Fibroblast of lung (primary cell): ENCODE results near the gene BBLN. TPM values are rescaled to one million over a fixed set of nuclear protein-coding genes. Genes with fewer than 3 reads are reported as not detected.

Experiments
- DNase-seq, 2 donors: peaks; one replicate each; pipeline versions ENCODE4 v3.0.0 to v3.0.0-alpha.2; 2010; ENCODE audit warnings: low read depth in 2 of 2
- H2AFZ ChIP-seq: 2 replicates; pipeline ENCODE4 v1.5.1; 2012; ENCODE audit warnings: low read length, control low read depth, inconsistent platforms
- H3K27ac ChIP-seq: 2 replicates; pipeline ENCODE4 v1.5.1; 2011; ENCODE audit warnings: low read length, control low read depth; ENCODE audit not compliant: insufficient read depth
- H3K27me3 ChIP-seq: 2 replicates; pipeline ENCODE4 v1.5.1; 2011; ENCODE audit warnings: mild to moderate bottlenecking, low read length; ENCODE audit not compliant: control insufficient read depth, insufficient read depth
- H3K36me3 ChIP-seq: 2 replicates; pipeline ENCODE4 v1.5.1; 2011; ENCODE audit warnings: low read length; ENCODE audit not compliant: control insufficient read depth, insufficient read depth
- H3K4me1 ChIP-seq: 2 replicates; pipeline ENCODE4 v1.5.1; 2011; ENCODE audit warnings: low read length; ENCODE audit not compliant: control insufficient read depth, insufficient read depth; ENCODE audit errors: extremely low read depth
- H3K4me2 ChIP-seq: 2 replicates; pipeline ENCODE4 v1.5.1; 2011; ENCODE audit warnings: low read length, control low read depth; ENCODE audit not compliant: insufficient read depth; ENCODE audit errors: extremely low read depth
- H3K4me3 ChIP-seq, 4 experiments: fragments of 200-600 bp in 1 of 4; sonication (generic) in 1 of 4; replicated peaks in 1 of 4; 2 replicates each; pipeline ENCODE4 v1.5.1; 2011 to 2016; ENCODE audit warnings: low read length in 4 of 4, low read depth in 3 of 4, mild to moderate bottlenecking in 3 of 4, control low read depth in 2 of 4, inconsistent platforms in 1 of 4, mixed read lengths in 1 of 4; ENCODE audit not compliant: insufficient read depth in 1 of 4; ENCODE audit errors: control extremely low read depth in 1 of 4
- H3K79me2 ChIP-seq: 2 replicates; pipeline ENCODE4 v1.5.1; 2012; ENCODE audit warnings: mild to moderate bottlenecking, low read length, inconsistent platforms; ENCODE audit not compliant: control insufficient read depth, insufficient read depth
- H3K9ac ChIP-seq: 2 replicates; pipeline ENCODE4 v1.5.1; 2011; ENCODE audit warnings: mild to moderate bottlenecking, low read length, control low read depth; ENCODE audit not compliant: insufficient read depth
- H3K9me3 ChIP-seq: 2 replicates; pipeline ENCODE4 v1.5.1; 2012; ENCODE audit warnings: low read depth, low read length; ENCODE audit not compliant: control insufficient read depth, insufficient read depth
- H4K20me1 ChIP-seq: 2 replicates; pipeline ENCODE4 v1.5.1; 2011; ENCODE audit warnings: low read length; ENCODE audit not compliant: control insufficient read depth, insufficient read depth; ENCODE audit errors: extremely low read depth
- EZH2 ChIP-seq: IDR thresholded peaks from 2 replicates; pipeline ENCODE4 v1.5.1; 2012; ENCODE audit warnings: low read length, control low read depth, mild to moderate bottlenecking; ENCODE audit errors: missing control alignments
- polyA plus RNA-seq, 2 donors: library from polyadenylated mRNA; depleted of rRNA in 1 of 2; stranded (reverse) in 1 of 2; unstranded in 1 of 2; fragments of >200 nt; gene quantifications; 2 replicates each; pipeline ENCODE4 v1.2.1, GENCODE V29; 2011 to 2012; ENCODE audit warnings: missing spikeins in 1 of 2
- total RNA-seq: library from RNA; depleted of rRNA; stranded (reverse); fragments of >200 nt; gene quantifications from 2 replicates; pipeline ENCODE4 v1.2.1, GENCODE V29; 2014
- TF ChIP-seq, protein P1 (sequence below), 2 donors: IDR thresholded peaks in 1 of 2; conservative IDR thresholded peaks in 1 of 2; 1 replicate in 1 of 2; 2 replicates in 1 of 2; pipeline ENCODE4 v1.5.1; 2011 to 2012; ENCODE audit warnings: low read length in 2 of 2, control low read depth in 1 of 2, inconsistent platforms in 1 of 2, low read depth in 1 of 2, mild to moderate bottlenecking in 1 of 2

The BBLN gene
- total and polyA plus RNA-seq, 2 donors (not counting 1 experiment from before 2014, with no cell fraction given), result 23.8 to 29.4 TPM

DNA sequence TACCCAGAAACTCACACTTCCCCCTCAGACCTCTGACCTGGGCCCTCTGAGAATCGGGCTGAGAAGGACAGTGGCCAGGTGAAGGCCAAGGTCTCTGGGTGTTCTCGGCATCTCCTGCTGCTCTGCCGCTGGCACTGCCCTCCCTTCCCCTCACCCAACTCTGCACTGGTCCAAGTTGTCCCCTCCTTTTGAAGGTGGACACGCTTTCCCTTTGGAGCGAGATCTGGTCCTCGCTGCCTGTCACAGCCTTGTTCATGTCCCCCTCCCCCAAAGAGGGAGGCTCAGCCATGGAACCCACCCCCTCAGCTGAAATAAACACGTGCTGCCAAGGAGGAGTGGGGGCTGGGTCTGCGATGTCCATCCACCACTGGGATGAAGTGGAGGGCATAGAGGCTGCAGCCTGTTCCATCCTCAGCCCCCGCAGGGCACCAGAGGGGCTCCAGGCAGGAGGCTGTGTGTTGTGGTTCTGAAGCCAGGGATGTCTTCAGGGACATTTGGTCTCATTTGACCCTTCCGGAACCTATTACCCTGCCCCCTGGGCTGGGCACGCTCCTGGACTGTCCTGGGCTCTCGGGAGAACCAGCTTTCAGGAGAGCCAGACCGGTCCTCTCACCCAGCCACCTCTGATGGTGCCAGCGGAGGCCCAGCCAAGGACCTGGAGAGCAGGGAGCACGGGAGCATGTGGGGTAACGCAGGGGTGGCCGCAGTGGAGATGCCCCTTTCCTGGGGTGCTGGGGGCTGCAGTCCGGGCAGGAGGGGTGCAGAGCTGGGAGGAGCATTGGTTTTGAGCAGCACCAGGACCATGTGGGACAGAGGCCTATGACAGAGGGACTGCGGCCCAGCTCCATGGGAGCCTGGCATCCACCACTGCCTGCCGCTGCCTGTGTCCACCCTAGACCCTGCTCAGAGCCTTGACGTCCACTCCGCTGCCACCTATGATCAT, 15.6 kb upstream of the BBLN start:
- Histone ChIP-seq H3K9me3 (no peaks in the 10 kb centered on the region), H3K4me1 (no peaks in the 10 kb centered on the region), H3K36me3 (no peaks in the 10 kb centered on the region), H3K27ac (no peak overlapping the region), H3K4me2 (no peak overlapping the region), H3K9ac (no peak overlapping the region), H3K27me3 (peaks cover 7% of the 10 kb centered on the region), H4K20me1 (no peaks in the 10 kb centered on the region), H2AFZ (no peak overlapping the region), H3K79me2 (no peaks in the 10 kb centered on the region), H3K4me3 (no peak overlapping the region)
- TF ChIP-seq, protein P1, sequence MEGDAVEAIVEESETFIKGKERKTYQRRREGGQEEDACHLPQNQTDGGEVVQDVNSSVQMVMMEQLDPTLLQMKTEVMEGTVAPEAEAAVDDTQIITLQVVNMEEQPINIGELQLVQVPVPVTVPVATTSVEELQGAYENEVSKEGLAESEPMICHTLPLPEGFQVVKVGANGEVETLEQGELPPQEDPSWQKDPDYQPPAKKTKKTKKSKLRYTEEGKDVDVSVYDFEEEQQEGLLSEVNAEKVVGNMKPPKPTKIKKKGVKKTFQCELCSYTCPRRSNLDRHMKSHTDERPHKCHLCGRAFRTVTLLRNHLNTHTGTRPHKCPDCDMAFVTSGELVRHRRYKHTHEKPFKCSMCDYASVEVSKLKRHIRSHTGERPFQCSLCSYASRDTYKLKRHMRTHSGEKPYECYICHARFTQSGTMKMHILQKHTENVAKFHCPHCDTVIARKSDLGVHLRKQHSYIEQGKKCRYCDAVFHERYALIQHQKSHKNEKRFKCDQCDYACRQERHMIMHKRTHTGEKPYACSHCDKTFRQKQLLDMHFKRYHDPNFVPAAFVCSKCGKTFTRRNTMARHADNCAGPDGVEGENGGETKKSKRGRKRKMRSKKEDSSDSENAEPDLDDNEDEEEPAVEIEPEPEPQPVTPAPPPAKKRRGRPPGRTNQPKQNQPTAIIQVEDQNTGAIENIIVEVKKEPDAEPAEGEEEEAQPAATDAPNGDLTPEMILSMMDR (conservative IDR thresholded peaks at IDR 0.05 in 1 of 2, IDR thresholded peaks at IDR 0.05 in 1 of 2; ENCODE audit: low read depth in 1 of 2, low read length in 2 of 2), result no peak
- no peak for TF ChIP-seq EZH2
- DNase-seq, result no peak

GRCh38 chr9:128145536-128145935, 14.5 kb upstream of the BBLN start:
- Histone ChIP-seq H2AFZ (no peak overlapping the region), H3K4me1 (no peaks in the 10 kb centered on the region), H3K27ac (no peak overlapping the region), H3K4me3 (no peak overlapping the region), H3K36me3 (no peaks in the 10 kb centered on the region), H3K27me3 (peaks cover 7% of the 10 kb centered on the region), H3K9ac (no peak overlapping the region), H3K79me2 (no peaks in the 10 kb centered on the region), H3K9me3 (no peaks in the 10 kb centered on the region), H4K20me1 (no peaks in the 10 kb centered on the region), H3K4me2 (no peak overlapping the region)
- TF ChIP-seq, protein P1 (conservative IDR thresholded peaks at IDR 0.05 in 1 of 2, IDR thresholded peaks at IDR 0.05 in 1 of 2; ENCODE audit: low read depth in 1 of 2, low read length in 2 of 2), result no peak
- no peak for TF ChIP-seq EZH2
- no peak for DNase-seq

DNA sequence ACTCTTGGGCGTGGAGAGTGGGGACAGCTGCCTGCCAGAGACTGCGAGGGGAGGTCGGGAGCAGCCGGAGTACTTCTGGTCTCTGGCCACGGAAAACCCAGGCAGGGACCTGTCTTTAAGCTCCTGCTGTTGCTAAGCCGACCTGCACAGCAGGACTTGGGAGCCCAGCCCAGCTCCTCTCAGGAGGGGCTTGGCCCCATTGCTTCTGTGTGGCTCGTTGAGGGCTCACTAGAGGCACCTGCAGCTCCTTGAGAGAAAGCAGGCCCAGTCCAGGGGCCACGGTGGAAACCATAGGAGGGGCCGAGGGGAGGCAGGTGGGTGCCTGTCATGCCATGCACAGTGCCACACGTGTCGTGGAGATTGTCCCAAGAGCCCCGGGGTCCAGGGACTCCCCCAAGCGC, 14.1 kb upstream of the BBLN start:
- H3K9ac ChIP-seq, result no peak overlapping the region
- H4K20me1 ChIP-seq, result no peaks in the 10 kb centered on the region
- no peak overlapping the region for H3K27ac ChIP-seq
- H3K4me3 ChIP-seq, result no peak overlapping the region
- no peak for TF ChIP-seq EZH2
- TF ChIP-seq, protein P1 (conservative IDR thresholded peaks at IDR 0.05 in 1 of 2, IDR thresholded peaks at IDR 0.05 in 1 of 2; ENCODE audit: low read depth in 1 of 2, low read length in 2 of 2), result no peak
- H3K27me3 ChIP-seq, result peaks cover 7% of the 10 kb centered on the region
- no peaks in the 10 kb centered on the region for H3K79me2 ChIP-seq
- H2AFZ ChIP-seq, result no peak overlapping the region
- H3K4me2 ChIP-seq, result no peak overlapping the region
- no peaks in the 10 kb centered on the region for H3K9me3 ChIP-seq
- DNase-seq, result no peak
- H3K36me3 ChIP-seq, result no peaks in the 10 kb centered on the region
- no peaks in the 10 kb centered on the region for H3K4me1 ChIP-seq
